GM18502 (cell line): ENCODE results near the gene SUN2.
A peak's percentile ranks its signal among the peaks of the same experiment; 100 is the strongest.

Source experiments
- ATAC-seq: cut with Tn5 transposase; IDR thresholded peaks from one replicate; pipeline ENCODE4 v1.9.1; 2021; ENCODE audit warnings: mild to moderate bottlenecking; ENCODE audit not compliant: unreplicated experiment, poor library complexity

SUN2 gene

GRCh38 chr22:38704654-38705234 lies 51.1 kb downstream of the SUN2 start:
- no peak for ATAC-seq

GRCh38 chr22:38700789-38701628 lies 54.8 kb downstream of the SUN2 start, which contains the start of gene JOSD1:
JOSD1 (minus strand) TSS chr22:38700943; CDS start chr22:38699987, 956 bp downstream.
- ATAC-seq: peak; percentile 47

GRCh38 chr22:38700270-38700788 lies 55.5 kb downstream of the SUN2 start:
- ATAC-seq: peak; percentile 16

GRCh38 chr22:38699784-38700183 lies 56.0 kb downstream of the SUN2 start:
- no peak for ATAC-seq

- no peak for ATAC-seq
These were observed 56.7 kb downstream of the SUN2 start for GRCh38 chr22:38699143-38699542.

- ATAC-seq: no peak
These were observed 57.2 kb downstream of the SUN2 start for GRCh38 chr22:38698407-38699094.

- no peak for ATAC-seq
These were observed 58.2 kb downstream of the SUN2 start for GRCh38 chr22:38697425-38698089.

GRCh38 chr22:38696606-38697424 lies 59.0 kb downstream of the SUN2 start:
- ATAC-seq: no peak

- ATAC-seq: no peak
These were observed 60.9 kb downstream of the SUN2 start for GRCh38 chr22:38694940-38695339.

- no peak for ATAC-seq
These were observed 61.7 kb downstream of the SUN2 start for GRCh38 chr22:38694049-38694448.

GRCh38 chr22:38689651-38690050 lies 66.1 kb downstream of the SUN2 start:
- no peak for ATAC-seq

GRCh38 chr22:38685761-38686160 lies 70.0 kb downstream of the SUN2 start:
- ATAC-seq: no peak

GRCh38 chr22:38684895-38685294 lies 70.9 kb downstream of the SUN2 start:
- no peak for ATAC-seq
